Cardiac fibroblast (primary cell): ENCODE measurements around the gene ANP32A.
A peak's percentile ranks its signal among the peaks of the same experiment; 100 is the strongest.

Experiments used
- DNase-seq, 2 donors: peaks; one replicate each; pipeline versions ENCODE4 v3.0.0 to v3.0.0-alpha.2; 2010; ENCODE audit warnings: low read depth in 2 of 2
- H3K4me3 ChIP-seq, 2 donors: replicated peaks in 1 of 2; 1 replicate in 1 of 2; 2 replicates in 1 of 2; pipeline ENCODE4 v1.5.1; 2011; ENCODE audit warnings: low read depth in 2 of 2, low read length in 2 of 2, mild to moderate bottlenecking in 2 of 2, moderate library complexity in 1 of 2
- TF ChIP-seq, protein P1 (sequence below): IDR thresholded peaks from one replicate; pipeline ENCODE4 v1.5.1; 2011; ENCODE audit warnings: low read depth, mild to moderate bottlenecking, low read length, inconsistent platforms

Gene ANP32A

DNA sequence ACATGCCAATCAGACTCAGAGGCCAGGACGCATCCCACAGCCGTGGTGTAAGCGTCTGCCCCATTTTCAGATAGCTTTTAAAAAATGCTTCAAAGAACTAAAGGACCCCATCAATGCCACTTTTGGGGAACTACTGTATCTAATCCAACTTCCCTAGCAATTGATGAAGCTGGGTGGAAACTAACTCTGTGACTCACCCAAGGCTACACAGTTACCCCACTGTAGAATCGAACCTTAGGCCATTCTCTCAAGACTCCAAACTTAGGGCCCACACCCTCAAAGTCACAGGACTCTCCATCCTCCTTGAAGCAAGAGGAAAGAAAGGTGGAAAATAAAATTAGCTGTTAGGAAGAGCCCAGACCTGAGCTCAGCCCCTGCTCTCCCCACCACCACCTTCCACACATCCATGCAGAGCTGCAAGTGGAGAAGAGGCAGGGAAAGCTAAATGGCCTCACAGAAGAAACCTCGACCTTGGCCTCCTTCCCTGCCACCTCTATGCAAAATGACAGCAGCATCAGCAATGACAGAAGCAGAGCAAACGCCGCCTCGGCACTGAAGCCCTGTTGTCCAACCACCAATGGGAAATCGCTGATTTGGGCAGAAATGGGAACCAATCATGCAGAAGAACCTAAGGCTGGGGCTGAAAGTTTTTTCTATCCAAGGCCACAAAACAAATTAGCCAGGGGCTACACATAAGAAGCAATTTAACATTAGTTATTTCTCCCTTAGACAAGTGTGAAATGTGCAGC, 22.2 kb downstream of the ANP32A start:
- DNase-seq = no peak
- TF ChIP-seq, protein P1, sequence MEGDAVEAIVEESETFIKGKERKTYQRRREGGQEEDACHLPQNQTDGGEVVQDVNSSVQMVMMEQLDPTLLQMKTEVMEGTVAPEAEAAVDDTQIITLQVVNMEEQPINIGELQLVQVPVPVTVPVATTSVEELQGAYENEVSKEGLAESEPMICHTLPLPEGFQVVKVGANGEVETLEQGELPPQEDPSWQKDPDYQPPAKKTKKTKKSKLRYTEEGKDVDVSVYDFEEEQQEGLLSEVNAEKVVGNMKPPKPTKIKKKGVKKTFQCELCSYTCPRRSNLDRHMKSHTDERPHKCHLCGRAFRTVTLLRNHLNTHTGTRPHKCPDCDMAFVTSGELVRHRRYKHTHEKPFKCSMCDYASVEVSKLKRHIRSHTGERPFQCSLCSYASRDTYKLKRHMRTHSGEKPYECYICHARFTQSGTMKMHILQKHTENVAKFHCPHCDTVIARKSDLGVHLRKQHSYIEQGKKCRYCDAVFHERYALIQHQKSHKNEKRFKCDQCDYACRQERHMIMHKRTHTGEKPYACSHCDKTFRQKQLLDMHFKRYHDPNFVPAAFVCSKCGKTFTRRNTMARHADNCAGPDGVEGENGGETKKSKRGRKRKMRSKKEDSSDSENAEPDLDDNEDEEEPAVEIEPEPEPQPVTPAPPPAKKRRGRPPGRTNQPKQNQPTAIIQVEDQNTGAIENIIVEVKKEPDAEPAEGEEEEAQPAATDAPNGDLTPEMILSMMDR = no peak
- H3K4me3 ChIP-seq = no peak overlapping the region

DNA sequence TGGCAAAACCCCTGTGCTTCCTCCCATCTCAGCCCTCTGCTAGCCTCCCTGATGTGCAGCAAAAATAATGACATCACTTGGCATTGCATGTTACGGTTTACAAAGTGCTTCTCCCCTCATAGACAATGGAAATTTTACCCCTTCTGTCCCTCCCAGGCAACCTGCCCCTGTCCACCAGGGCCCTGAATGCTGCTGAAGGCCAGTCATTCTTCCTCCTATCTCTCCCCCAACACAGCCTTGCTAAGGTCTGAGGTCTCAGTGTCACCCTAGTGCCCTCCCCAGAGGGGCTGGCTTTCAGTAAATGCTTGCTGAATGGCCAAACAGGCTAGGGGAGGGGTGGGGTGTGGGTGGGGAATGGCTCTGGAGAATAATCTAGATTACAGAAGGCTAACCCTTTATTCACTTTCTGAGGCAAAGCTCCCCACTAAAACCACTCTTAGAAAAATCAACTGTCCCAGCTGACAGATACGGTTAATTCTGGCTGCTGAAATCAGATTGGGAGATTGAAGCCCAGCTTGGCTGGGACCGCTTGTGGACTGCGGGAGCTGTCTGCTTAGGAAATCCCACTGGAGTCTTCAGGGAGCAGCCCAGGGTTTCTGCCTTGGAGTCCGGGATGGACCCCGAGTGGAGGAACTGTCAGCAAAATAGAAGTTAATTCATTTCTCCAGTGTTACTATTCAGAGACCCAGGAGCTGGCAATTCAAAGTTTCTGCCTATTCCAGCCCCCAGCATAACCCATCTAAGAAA, 22.9 kb downstream of the ANP32A start:
- DNase-seq = peak in 1 of 2 donors; percentile 34
- H3K4me3 ChIP-seq = no peak overlapping the region
- TF ChIP-seq, protein P1 = no peak

DNA sequence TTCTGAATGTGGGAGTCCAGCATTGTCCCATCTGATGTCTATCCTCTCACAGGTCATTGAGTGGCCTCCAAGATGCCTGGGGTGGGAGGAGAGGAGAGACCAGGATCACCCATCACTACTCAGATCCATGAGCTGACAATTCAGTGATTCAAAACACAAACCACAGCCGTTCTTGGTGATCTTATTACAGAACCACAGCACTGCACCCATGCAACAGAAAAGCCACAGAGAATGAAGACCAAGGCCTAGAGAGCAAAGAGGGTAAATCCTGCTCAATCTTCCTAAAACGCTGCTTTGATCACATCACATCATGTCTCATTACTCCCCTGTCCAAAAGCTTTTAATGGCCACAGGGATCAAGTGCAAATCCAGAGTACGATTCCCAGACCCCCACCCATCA, 23.5 kb downstream of the ANP32A start:
- TF ChIP-seq, protein P1 = no peak
- H3K4me3 ChIP-seq = no peak overlapping the region
- no peak for DNase-seq

DNA sequence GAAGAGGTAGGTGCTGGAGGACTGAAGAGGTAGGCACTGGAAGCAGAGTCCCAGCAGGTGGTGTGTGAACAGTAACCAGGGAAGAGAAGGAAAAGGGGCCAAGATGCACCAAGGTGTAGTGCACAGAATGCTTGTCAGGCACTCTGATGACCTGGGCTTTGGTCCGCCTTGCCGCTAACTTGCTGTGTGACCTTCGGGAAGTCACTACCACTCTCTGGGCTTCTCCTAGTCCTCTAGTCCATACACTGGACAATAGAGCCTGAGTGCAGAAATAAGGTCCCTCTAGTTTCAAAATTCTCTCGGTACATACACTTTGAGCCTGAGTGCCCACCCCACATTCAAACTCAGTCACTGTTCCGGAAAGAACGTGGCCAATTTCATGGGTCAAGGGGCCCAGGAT, 24.1 kb downstream of the ANP32A start:
- TF ChIP-seq, protein P1 = no peak
- no peak overlapping the region for H3K4me3 ChIP-seq
- DNase-seq = no peak

DNA sequence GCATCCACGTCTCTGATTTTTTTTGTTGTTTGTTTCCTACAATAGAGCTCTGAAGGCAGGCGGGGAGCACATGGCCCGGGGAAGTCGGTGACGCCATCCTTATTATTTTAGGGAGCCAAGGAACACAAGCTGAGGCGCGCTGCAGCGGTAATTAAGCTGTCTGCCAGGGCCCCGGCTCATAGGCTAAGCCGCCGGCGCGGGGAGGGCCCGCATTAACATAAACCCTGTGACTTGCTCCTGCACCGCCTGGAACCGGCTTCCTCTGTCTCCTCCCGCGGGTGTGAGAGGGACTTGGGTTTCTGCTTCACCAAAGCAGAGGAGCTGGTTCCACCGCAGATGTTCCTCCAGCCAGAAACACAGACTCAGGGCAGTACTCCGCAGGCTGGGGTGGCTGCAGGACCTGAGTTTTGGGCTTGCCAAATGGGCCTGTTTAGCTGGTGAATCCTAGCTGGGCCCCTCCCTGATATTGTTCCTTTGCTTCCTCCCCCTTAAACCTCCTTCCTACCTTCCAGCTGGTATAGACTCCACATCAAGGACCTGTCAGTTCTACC, 25.3 kb downstream of the ANP32A start:
- TF ChIP-seq, protein P1 = no peak
- peak; percentile 79 to 81 for DNase-seq
- no peak overlapping the region for H3K4me3 ChIP-seq

DNA sequence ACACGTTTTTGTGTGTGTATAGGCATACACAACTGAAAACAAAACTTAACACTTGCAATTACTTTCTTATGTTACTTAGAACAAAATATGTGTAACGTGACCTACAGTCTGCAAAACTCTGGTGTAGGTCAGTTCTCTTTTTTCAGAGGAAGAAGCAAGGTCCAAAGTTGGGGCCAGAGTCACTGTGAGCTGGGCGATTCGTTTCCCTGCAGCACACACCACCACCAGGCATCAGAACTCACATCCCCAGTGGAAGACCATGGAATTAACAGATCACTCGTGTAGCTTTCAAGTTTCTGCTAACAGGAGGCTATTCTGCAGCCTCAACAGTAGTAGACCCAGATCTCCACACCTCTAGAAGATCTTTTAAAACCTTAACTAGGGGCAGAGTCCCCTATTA, 25.8 kb downstream of the ANP32A start:
- DNase-seq = peak; percentile 14 to 19
- TF ChIP-seq, protein P1 = no peak
- H3K4me3 ChIP-seq = no peak overlapping the region
